Lower leg skin (tissue), 3 donors: ENCODE results near the gene CENPS.

Source experiments
- POLR2A ChIP-seq, 2 donors: fragments of 450-650 bp; IDR thresholded peaks; one replicate each; pipeline ENCODE4 v1.6.1; 2016 to 2017; ENCODE audit warnings: antibody characterized with exemption in 2 of 2, mild to moderate bottlenecking in 1 of 2, moderate library complexity in 1 of 2
- TF ChIP-seq, protein P1 (sequence below), 3 donors: fragments of 450-650 bp; IDR thresholded peaks; one replicate each; pipeline ENCODE4 v1.5.1; 2016; ENCODE audit warnings: antibody characterized with exemption in 3 of 3, mild to moderate bottlenecking in 3 of 3, moderate library complexity in 2 of 3

DNA sequence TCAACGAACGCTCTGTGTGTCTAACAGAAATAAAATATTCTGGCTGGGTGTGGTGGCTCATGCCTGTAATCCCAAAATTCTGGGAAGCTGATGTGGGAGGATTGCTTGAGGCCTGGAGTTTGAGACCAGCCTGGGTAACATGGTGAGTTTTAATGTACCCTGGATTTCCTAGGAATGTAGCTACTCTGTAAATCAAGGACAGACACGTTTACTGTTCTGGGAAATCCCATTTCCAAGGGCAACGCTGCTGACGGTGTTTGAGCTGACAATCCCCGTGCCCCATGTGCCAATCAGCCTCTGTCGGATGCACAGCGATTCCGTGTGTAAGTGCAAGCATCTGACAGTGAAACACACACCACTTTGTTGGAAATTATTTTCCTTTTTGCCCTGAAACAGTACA is 27.6 kb downstream of the CENPS start:
- no peak for TF ChIP-seq POLR2A (IDR thresholded peaks at IDR 0.05)
- TF ChIP-seq, protein P1, sequence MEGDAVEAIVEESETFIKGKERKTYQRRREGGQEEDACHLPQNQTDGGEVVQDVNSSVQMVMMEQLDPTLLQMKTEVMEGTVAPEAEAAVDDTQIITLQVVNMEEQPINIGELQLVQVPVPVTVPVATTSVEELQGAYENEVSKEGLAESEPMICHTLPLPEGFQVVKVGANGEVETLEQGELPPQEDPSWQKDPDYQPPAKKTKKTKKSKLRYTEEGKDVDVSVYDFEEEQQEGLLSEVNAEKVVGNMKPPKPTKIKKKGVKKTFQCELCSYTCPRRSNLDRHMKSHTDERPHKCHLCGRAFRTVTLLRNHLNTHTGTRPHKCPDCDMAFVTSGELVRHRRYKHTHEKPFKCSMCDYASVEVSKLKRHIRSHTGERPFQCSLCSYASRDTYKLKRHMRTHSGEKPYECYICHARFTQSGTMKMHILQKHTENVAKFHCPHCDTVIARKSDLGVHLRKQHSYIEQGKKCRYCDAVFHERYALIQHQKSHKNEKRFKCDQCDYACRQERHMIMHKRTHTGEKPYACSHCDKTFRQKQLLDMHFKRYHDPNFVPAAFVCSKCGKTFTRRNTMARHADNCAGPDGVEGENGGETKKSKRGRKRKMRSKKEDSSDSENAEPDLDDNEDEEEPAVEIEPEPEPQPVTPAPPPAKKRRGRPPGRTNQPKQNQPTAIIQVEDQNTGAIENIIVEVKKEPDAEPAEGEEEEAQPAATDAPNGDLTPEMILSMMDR (IDR thresholded peaks at IDR 0.05) = no peak
